Activated T-cell treated with anti-CD3 and anti-CD28 coated beads for 24 hours (primary cell): Measurements from ENCODE around the gene POC1B.

Source experiments
- DNase-seq: peaks from one replicate; pipeline ENCODE4 v3.0.0-alpha.2; 2020; ENCODE audit warnings: low read depth

Gene POC1B

DNA sequence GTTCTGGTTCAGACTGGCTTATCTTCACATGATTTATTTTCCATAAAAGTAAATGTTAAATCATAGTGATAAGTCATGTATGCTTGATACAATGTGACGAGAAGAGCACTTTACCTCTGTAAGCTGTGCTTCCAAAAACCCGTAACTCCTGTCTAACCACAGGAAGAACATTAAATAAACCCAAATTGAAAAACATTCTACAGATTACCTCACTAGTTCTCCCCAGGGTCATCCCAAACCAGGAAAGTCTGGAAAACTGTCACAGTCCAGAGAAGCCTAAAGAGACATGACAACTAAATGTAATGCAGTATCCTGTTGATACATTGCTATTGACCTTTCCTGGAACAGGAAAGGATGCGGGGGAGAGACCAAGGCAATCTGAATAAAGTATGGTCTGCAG is 141.0 kb downstream of the POC1B start:
- no peak for DNase-seq

DNA sequence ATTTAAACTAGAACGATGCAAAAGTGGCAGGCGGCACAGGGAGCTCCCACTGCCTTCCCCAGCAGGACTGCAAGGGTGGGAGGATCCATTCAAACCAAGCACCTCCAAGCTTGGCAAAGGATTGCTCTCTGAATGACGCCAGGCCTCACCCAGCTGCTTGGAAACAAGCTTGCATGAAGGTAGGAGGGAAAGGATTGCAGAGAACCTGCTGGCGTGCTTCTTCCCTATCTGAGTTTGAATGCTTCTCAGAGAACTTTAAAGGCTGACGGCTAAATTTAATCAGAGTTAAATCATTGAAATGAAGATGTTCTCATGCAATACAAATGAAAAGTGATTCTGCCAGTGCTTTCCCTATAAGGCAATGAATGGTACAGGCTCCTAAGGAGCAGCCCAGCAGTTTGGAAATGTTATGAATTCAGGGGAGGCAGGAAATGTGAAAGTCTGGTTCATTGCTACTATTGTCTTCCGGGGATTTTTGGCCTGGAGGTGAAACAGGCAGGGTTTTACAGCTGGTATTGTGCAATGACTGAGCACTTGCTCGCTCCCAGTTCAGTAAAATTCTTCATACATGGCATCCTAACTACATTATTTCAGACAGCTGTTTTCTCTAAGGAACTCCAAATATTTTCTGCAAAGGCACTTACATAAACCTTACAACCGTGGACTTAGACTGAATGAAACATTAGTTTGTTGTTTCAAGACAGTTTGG is 141.6 kb downstream of the POC1B start:
- no peak for DNase-seq

DNA sequence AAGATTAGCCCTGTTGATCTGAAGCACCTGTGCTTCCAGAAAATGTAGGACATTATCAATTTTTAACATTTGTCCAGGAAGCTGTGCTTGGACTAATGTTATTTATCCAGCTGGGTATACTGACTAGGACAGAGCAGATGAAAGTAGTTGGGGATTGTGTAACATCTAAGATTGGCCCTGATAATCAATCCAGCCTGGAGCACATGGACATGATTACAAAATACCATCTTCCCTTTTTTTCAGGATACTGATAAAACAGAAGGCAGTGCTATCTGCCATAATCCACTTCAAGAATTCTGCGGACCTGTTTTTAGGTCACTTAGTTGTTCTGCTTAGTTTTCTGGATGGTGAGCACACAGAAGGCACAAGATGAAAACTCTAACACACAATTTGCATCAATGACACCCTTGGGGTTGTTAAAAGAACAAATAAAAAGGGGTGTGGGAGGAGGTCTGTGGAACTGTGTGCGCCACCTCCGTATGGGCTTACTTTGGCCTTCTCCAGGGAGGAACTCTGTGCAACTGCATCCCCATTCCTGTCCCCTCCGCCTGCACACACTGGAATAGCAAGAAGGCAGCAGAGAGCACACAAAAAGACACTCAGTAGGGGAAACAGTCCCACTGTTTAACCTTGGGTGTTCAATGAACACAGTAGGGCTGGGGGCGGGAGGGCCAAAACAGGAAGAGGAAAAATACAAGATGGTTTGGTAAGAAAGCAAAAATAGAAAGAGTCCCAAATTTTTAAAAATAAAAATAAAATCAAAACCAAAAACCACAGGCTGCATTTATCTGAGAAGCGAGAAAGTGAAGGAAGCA is 142.4 kb downstream of the POC1B start:
- no peak for DNase-seq

DNA sequence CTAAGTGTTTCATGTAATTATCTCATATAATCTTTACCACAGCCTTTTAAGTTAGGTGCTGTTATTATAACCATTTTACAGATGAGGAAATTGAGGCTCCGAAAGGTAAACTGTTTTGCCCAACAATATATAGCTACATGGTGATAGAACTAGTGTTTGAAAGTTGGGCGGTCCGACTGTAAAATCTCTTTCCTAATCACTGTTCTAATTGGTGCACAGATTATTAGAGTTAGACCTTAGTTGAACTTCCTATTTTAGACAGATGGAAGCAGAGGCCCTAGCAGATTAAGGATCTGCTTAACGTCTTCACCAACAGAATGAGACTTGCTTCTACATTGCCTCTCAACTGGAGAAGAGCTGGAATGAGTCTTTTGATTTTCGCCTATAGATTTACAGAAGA is 143.5 kb downstream of the POC1B start:
- no peak for DNase-seq

DNA sequence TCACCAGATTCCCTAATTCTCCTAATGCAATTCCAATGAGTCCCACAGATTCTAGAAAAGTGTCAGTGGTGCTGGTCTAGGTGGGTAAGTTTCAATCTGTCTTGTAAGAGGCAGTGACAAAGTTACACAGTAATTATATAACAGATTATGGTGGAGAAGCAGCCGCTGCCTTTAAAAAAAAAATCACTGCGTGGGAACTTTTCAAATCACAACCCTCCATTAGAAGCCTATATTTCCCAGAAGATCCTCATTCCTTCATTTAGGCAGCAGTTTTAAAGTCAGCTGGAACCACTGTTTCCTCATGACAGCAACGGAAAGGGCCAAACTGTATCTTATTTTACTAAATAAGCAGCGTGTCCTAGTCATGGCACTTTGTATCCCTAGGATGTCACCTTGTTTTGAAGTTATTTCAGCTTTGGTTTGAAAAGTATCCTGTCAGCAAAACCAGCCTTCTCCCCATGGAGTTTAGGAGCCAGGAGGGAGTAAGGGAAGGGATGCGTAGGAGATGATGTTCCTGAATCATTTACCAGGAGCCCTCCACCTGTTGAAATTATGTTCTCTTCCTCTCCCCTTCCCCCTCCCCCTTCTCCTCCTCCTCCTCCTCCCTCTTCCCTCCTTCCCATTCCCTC is 145.9 kb downstream of the POC1B start:
- no peak for DNase-seq

DNA sequence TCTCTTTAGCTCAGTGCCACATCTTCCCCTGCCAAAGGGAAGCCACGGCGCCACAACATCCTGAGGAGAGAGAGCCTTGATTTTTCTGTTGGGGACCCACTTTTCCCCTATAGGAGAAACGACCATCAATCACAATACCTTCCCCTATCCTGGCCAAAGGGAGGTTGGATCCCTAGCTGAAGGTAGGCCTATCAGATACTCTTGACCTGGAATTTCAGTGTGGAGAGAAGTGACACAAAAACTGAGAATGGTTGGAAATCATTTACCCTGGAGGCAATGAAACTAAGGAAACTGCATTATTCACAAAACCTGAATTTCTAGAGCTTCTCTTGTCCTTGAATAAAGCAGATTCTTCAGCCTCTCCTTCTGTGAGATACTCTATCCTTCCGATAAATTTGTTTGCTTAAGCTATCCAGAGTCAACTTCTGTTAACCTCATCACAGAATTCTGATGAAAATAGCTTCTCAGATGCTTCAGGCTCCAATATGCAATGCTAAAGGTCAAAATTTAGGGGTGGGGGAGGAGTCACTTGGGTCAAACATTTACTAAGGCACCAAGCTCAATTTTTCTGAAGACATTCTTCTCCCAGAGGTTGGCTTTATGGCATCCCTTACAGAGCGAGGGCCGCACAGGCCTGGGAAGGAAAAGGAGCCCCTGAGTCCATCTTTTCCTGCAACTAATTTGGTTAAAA is 146.6 kb downstream of the POC1B start:
- DNase-seq: no peak

DNA sequence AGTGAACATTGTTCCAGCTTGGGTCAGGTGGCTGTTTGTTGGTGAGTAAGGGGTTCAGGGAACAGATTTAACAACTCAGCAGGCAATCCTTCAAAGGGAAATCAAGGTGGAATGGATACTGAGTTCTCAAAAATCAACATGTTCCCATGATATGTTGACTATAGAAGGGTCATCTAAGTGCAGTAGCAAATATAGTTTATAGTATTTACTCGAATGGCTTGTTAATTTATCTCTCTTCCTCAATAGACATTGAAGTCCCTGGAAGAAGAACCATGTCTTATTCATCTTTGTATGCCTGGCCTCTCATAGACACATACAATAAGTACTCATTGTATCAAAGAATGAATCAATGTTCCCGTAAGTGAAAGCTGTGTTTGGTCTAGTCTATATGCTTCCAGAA is 149.0 kb downstream of the POC1B start:
- no peak for DNase-seq

DNA sequence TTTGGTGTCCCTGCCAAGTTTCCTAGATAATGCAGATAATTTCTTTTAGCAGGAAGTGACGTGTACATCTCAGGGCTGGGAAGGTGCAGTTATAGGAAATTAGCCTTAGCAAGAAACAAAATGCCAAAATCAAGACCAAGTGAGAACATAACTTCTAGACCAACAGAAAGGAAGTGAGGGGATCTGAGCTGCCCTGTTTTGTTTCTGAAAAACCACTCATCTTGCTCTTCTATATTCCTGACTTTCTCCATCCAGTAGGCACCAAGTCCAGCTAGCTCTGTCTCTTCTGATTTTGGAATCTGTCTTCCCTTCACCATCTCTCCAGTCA is 149.7 kb downstream of the POC1B start:
- no peak for DNase-seq

DNA sequence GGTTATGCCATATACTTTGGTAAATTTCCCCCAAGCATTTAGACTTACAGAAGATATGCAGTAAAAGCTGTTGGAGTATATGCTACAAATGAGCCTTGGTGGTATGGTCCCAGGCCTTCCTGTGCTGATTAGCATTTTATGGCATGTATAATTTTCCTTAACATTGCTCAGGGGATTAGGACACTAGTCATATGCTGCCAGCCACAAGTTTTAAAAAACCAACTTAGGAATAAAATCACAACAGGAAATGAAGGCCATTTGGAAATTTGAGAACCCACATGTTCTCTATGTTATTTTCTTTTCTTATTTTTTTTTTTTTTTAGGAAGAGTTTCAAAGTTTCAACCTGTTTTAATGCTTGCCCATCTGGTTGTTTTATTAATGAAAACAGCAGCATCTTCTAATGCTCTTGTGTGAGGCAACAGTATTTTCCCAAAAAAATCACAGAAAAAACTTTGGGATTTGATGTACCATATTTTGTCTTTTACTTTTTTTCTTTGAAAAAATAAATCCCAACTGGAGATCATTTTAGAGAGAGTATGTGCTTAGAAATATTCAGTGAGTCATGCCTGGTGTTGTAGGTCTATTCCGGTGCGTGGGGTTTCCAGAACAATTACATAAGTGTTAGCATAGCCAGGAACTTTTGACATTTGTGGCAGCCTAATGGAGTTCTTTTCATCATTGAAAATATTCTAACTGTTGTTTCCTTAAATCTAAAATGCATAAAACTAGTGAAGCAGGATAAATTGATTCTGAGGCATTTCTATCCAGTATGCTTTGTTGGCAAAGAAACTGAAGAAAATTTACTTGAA is 151.9 kb downstream of the POC1B start:
- DNase-seq: no peak

DNA sequence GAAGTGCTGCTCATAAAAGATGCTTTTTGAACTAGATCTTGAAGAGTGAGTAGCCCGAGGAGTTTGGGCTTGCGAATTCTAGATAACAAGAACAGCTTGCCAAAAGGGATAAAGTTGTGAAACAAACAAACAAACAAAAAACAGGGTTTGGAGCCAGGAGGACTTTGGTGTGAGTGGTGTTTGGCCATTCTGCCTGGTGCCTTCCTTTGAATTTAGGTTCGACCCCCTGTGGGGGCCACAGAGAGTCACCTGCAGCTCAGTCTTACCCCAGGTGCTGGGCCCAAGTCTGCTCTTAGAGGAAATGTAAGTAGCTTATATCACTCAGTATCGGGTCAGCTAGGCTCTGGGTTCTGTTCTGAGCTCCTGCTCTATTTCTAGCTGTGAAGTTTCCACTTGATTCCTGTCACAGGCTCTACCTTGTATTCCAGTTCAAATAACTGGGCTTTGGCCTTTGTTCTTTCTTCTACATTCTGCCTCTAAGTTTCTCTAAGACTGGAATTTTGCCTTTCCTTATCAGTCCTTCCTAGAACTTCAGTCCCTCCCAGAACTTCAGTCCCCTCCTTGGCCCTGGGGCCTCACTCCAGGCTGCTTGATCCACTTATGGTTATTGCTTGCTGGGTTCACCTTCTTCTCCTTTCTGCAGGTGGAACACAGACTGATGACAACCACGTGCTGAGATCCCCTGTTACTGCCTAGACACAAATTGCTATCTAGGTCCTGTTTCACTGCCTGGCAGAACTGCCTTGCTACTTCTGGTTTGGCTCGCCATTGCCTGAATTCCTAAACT is 153.1 kb downstream of the POC1B start:
- no peak for DNase-seq

DNA sequence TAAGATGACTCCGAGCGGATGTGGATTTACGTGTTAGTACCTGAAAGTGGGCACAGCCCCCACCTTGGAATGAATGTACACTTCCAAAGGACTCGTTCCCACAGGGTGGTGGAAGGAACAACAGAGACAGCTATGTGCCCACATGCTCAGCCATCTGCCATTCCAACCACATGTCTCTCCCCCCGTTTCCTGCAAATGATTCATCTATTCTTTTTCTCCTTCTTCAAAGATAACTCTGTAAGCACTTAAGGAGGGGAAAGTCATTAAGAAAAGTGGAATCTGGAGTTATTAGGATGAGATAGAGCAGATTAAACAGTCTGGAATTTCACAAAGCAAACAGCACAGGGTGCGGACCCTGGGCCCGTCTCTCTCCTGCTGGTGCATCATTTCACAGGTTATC is 155.0 kb downstream of the POC1B start:
- DNase-seq: no peak

DNA sequence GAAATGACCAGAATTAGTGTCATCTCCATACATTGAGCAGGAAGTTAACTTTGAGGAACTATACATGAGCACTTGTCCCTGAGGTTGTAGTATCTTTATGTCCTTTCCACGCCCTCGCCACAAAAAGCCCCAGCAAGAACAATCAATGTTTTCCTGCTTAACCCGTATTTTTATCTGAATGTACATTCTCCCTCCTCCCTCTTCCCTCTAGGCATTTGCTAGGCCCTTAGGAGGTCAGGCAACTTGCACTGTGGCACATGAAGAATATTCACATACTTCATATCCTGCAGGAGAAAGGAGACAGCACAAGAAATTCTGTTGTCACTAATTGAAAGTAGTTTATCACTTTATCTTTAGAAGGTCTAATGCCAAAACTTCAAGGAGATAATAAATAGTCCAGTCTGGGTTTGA is 155.4 kb downstream of the POC1B start:
- DNase-seq: no peak
